Activated CD8-positive, alpha-beta T cell treated with anti-CD3 and anti-CD28 coated beads for 36 hours (primary cell): ENCODE data around the gene ZBTB45. TPM values are rescaled to one million over a fixed set of nuclear protein-coding genes. Genes with fewer than 3 reads are reported as not detected.
"Not testable (repeated sequence)": the region's sequence is repeated elsewhere in the genome, so short reads cannot be mapped to it uniquely, and the experiment has no call there.

Source experiments
- ATAC-seq: fragments of 200-7000 bp; cut with Tn5 transposase; one replicate; pipeline ENCODE4 v1.10.0; 2021; ENCODE audit warnings: mild to moderate bottlenecking, moderate library complexity
- CTCF ChIA-PET: fragments of 350-600 bp; sonication (Branson Sonifier 250); formaldehyde crosslinking; loops from one replicate; lab custom pipeline; 2021; ENCODE audit warnings: antibody characterized with exemption; lab: Charles Lee
- POLR2A ChIA-PET: fragments of 350-600 bp; sonication (Branson Sonifier 250); formaldehyde crosslinking; loops from one replicate; lab custom pipeline; 2021; ENCODE audit warnings: antibody characterized with exemption; lab: Charles Lee
- DNase-seq: peaks from one replicate; pipeline ENCODE4 v3.0.0-alpha.2; 2020
- H3K27ac Mint-ChIP-seq: one replicate; pipeline ENCODE4 v1.8.0; 2021; ENCODE audit warnings: mild to moderate bottlenecking, mixed read lengths
- H3K27me3 Mint-ChIP-seq: one replicate; pipeline ENCODE4 v1.8.0; 2021; ENCODE audit warnings: mixed read lengths
- H3K36me3 Mint-ChIP-seq: one replicate; pipeline ENCODE4 v1.8.0; 2021; ENCODE audit warnings: low read depth, mixed read lengths
- H3K4me1 Mint-ChIP-seq: one replicate; pipeline ENCODE4 v1.8.0; 2021; ENCODE audit warnings: low read depth, mixed read lengths
- H3K4me3 Mint-ChIP-seq: one replicate; pipeline ENCODE4 v1.8.0; 2021; ENCODE audit warnings: mild to moderate bottlenecking, moderate library complexity, mixed read lengths
- H3K9me3 Mint-ChIP-seq: one replicate; pipeline ENCODE4 v1.8.0; 2021; ENCODE audit warnings: mixed read lengths
- CTCF ChIP-seq: fragments of 200-600 bp; IDR thresholded peaks from one replicate; pipeline ENCODE4 v1.8.0; 2022; ENCODE audit warnings: antibody characterized with exemption, mild to moderate bottlenecking
- intact Hi-C: fragments of 100-400 bp; cut with micrococcal nuclease; formaldehyde crosslinking; loops from one replicate; pipeline ENCODE4 v1.10.0; 2022
- total RNA-seq, 2 experiments: library from RNA; stranded (reverse); gene quantifications; one replicate each; pipeline ENCODE4 v1.2.3, GENCODE V29; 2021

The ZBTB45 gene
- total RNA-seq, 2 experiments from 2014 or later = 7.4 to 7.9 TPM

GRCh38 chr19:58510084-58510862, 9.3 kb downstream of the ZBTB45 start:
- peaks cover 19% of the 10 kb centered on the region for H3K36me3 Mint-ChIP-seq
- H3K27ac Mint-ChIP-seq = no peak overlapping the region
- H3K27me3 Mint-ChIP-seq = no peaks in the 10 kb centered on the region
- H3K4me3 Mint-ChIP-seq = no peak overlapping the region
- H3K9me3 Mint-ChIP-seq = peaks cover 11% of the 10 kb centered on the region
- H3K4me1 Mint-ChIP-seq = peaks cover 8% of the 10 kb centered on the region
- intact Hi-C loops = no loop called here
- ChIA-PET POLR2A (interaction anchor here (1.5 kb wide), 2 partner anchors 9 to 10 kb away, joined by 4 read pairs; partner anchors contain the start of gene ZBTB45), CTCF (interaction anchor here (1.7 kb wide), 1 partner anchor 10 kb away, joined by 4 read pairs; the partner anchor contains the start of gene ZBTB45)
- DNase-seq (no peak), ATAC-seq (no peak)
- TF ChIP-seq CTCF = no peak

DNA sequence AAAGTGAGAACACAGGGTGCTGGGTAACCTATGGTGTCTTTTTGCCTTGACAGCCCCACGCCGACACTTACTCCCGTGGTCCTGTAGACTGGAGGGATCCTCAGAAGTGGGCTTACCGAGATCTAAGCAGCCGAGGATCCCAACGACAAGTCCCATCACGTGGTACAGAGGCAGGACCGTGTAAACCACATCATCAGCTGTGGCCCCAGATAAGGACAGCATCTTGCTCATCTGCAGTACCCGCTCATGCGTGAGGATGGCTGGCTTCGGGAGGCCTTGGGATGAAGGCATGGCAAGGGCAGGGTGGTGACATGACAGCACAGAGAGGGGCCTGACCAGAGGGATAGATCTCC, 9.9 kb downstream of the ZBTB45 start:
- DNase-seq = no peak
- peaks cover 16% of the 10 kb centered on the region for H3K36me3 Mint-ChIP-seq
- H3K9me3 Mint-ChIP-seq = peaks cover 11% of the 10 kb centered on the region
- no peak overlapping the region for H3K4me3 Mint-ChIP-seq
- H3K27ac Mint-ChIP-seq = no peak overlapping the region
- H3K4me1 Mint-ChIP-seq = peaks cover 4% of the 10 kb centered on the region
- ChIA-PET CTCF (no interaction called here), POLR2A (interaction anchor here (1.5 kb wide), 2 partner anchors 8 to 10 kb away, joined by 4 read pairs; partner anchors contain the start of gene ZBTB45)
- intact Hi-C loops = no loop called here
- ATAC-seq = no peak
- no peaks in the 10 kb centered on the region for H3K27me3 Mint-ChIP-seq
- TF ChIP-seq CTCF = no peak

DNA sequence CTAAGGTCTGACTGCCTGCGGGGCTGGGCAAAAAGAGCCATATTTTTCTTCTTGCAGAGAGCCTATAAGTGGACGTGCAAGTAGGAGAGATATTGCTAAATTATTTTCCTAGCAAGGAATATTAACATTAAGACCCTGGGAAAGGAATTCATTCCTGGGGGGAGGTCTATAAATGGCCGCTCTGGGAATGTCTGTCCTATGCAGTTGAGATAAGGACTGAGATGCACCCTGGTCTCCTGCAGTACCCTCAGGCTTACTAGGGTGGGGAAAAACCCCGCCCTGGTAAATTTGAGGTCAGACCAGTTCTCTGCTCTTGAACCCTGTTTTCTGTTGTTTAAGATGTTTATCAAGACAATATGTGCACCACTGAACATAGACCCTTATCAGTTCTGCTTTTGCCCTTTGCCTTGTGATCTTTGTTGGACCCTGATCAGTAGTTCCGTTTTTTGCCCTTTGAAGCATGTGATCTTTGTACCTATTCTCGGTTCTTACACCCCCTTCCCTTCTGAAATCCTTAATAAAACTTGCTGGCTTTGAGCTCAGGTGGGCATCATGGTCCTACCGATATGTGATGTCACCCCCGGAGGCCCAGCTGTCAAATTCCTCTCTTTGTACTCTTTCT, 11.9 kb downstream of the ZBTB45 start:
- H3K27me3 Mint-ChIP-seq, H3K27ac Mint-ChIP-seq, H3K4me1 Mint-ChIP-seq, ATAC-seq, H3K4me3 Mint-ChIP-seq, POLR2A ChIA-PET, DNase-seq, intact Hi-C loops: not testable (repeated sequence)
- CTCF ChIA-PET = interaction anchor here (1.7 kb wide), 1 partner anchor 11 kb away, joined by 3 read pairs; no protein-coding TSS in a partner anchor
- H3K9me3 Mint-ChIP-seq = peaks cover 11% of the 10 kb centered on the region
- H3K36me3 Mint-ChIP-seq = peaks cover 11% of the 10 kb centered on the region

DNA sequence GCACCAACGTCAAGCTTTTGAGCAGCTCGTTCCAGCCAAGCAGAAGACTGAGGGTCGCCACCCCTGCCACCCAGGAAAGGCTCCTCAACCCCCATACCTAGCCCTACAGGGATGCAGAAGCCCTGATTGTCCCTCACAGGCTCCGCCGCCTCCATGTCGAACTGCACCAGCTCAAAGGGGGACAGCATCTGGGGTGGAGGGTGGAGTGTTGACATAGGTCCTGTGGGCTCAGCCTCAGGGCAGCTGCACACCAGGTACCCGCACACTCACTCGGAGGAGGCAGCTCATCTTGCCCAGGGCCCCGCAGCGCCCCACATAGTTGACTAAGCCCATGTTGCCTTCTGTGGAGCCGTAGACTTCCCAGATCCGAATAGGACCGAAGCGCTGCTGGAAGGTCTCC, 19.4 kb downstream of the ZBTB45 start:
- peak overlapping the region; percentile 87 for H3K4me3 Mint-ChIP-seq
- peaks cover 6% of the 10 kb centered on the region for H3K9me3 Mint-ChIP-seq
- no peak overlapping the region for H3K27ac Mint-ChIP-seq
- H3K36me3 Mint-ChIP-seq = peaks cover 4% of the 10 kb centered on the region
- ATAC-seq (no peak), DNase-seq (no peak)
- TF ChIP-seq CTCF = no peak
- CTCF ChIA-PET = interaction anchor here (0.9 to 1.6 kb wide), 4 partner anchors 14 to 76 kb away, joined by 3 to 11 read pairs (median 5); partner anchors contain the start of gene ZBTB45
- H3K27me3 Mint-ChIP-seq = no peaks in the 10 kb centered on the region
- intact Hi-C loops = no loop called here
- H3K4me1 Mint-ChIP-seq = peaks cover 20% of the 10 kb centered on the region
- POLR2A ChIA-PET = interaction anchor here (0.7 to 2.5 kb wide), 5 partner anchors 11 to 75 kb away, joined by 3 to 27 read pairs (median 3); partner anchors contain the start of gene ZBTB45

- Mint-ChIP-seq H3K4me3 (peak overlapping the region; percentile 87), H3K9me3 (peaks cover 6% of the 10 kb centered on the region), H3K4me1 (peaks cover 23% of the 10 kb centered on the region), H3K27me3 (no peaks in the 10 kb centered on the region), H3K27ac (peak overlapping the region; percentile 86), H3K36me3 (peaks cover 4% of the 10 kb centered on the region)
- ChIA-PET POLR2A (interaction anchor here (0.7 to 2.5 kb wide), 8 partner anchors 10 to 76 kb away, joined by 3 to 27 read pairs (median 3); partner anchors contain the start of gene ZBTB45), CTCF (interaction anchor here (0.8 to 1.7 kb wide), 4 partner anchors 10 to 20 kb away, joined by 3 to 11 read pairs (median 4); partner anchors contain the start of gene ZBTB45)
- peak; percentile 100 for DNase-seq
- no peak for TF ChIP-seq CTCF
- intact Hi-C loops = no loop called here
- ATAC-seq = peak; percentile 97
Observed at GRCh38 chr19:58499021-58499927, 20.3 kb downstream of the ZBTB45 start.
